Activated T-helper 9 cell treated with anti-CD3 and anti-CD28 coated beads, Interleukin-2, amount 50 U/mL, for 16 hours (primary cell): ENCODE data around the gene ALDH2.
"Not testable (repeated sequence)": the region's sequence is repeated elsewhere in the genome, so short reads cannot be mapped to it uniquely, and the experiment has no call there.

Experiments
- DNase-seq: peaks from one replicate; pipeline ENCODE4 v3.0.0-alpha.2; 2020; ENCODE audit warnings: low read depth

Gene ALDH2

DNA sequence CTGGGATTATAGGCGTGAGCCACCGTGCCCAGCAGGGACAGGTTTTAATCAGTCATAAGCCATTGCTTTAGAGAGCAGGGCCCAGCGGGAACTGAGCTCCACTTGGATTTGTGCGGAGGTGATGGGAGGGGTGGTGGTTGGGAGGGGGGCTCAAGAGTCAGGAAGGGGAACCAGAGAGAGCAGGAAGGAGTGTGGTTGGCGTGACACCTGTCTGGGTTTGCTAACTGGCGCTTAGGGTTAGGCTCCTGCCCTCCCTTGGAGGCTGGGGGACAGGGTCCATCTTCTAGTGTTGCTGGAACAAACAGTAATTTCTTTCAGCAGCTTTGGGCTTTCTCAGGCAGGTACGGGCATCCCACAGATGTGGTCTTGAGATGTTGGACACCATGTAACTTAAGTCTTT lies 7.5 kb upstream of the ALDH2 start:
- DNase-seq: no peak

DNA sequence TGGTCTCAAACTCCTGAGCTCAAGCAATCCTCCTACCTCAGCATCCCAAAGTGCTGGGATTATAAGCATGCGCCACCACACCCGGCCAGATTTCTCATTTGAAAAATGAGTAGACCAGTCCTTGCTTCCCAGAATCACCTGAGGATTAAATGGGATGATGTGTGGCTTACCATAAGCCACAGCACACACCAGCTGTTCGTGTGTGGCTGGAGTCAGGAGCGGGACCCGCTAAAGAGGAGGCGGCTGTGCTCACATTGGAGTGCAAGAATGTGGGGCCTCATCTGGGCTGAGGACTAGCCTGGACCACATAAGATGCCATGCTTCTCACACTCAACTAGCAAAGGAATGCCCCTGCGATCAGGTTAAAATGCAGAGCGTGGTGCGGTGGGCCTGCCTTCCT lies 6.7 kb upstream of the ALDH2 start:
- no peak for DNase-seq

DNA sequence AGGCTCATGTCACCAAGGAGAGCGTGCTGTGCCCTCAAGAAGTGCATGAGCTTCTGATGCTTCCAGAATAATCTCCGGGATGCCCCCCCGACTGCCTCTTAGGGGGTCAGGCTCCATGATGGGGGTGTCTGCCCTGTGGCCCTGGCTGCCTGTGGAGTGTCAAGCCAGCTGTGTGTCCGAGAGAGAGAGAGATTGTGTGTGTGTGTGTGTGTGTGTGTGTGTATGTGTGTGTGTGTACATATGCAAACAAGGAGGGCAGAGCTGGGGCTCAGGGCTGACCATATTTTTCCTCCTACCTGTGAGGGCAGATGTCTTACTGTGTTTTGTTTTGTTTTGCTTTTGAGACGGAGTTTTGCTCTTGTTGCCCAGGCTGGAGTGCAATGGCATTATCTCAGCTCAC lies 5.6 kb upstream of the ALDH2 start:
- DNase-seq: no peak

DNA sequence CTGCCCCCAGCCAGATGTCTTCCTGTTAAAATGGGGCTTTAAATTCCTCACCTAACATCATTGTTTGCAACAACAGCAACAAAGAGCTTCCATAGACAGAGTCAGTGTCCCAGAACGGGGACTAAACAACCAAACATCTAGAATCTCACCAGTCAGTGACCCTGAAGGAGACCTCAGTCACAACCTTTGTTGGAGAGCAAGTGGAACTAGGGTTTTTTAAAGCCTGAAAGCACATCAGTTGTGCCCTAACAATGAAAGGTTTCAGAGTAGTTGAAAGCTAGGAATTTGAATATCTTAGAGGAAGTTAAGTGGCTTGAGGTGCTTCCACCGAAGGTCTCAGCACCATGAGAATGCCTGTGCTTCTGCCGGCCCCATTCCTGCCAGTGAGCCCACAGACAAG lies 5.0 kb upstream of the ALDH2 start:
- DNase-seq: no peak

DNA sequence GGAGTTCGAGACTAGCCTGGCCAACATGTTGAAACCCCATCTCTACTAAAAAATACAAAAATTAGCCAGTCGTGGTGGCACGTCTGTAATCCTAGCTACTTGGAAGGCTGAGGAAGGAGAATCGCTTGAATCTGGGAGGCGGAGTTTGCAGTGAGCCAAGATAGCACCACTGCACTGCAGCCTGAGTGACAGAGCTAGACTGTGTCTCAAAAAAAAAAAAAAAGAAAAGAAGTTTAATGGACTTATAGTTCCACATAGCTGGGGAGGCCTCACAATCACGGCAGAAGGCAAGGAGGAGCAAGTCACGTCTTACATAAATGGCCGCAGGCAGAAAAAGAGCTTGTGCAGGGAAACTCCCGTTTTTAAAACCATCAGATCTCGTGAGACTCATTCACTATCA lies 3.2 kb upstream of the ALDH2 start:
- DNase-seq: not testable (repeated sequence)

DNA sequence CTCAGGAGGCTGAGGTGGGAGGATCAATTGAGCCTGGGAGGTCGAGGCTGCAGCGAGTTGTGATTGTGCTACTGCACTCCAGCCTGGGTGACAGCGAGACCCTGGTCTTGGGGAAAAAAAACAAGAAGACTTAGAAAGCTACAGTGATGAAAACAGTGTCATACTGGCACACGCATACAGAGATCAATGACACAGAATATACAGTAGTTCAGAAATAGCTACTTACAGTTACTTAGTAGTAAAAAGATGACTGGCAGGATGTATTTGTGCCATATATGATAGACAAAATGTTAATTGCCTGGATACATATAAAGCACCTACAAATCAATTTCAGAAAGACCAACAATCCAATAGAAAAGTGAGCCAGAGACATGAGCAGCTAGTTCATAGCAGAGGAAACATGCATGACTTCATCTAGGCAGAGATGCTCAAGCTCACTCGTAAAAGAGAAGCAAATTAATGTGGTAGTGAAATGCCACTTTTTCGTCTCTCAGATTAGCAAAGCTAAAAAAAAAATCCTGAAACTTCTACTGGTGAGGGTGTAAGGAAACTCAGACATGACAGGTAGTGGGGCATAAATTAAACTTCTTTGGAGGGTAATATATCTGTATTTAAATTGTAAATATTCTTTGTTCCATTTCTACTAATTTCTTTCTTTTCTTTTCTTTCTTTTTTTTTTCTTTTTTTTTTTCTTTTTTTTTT lies 2.5 kb upstream of the ALDH2 start:
- no peak for DNase-seq

DNA sequence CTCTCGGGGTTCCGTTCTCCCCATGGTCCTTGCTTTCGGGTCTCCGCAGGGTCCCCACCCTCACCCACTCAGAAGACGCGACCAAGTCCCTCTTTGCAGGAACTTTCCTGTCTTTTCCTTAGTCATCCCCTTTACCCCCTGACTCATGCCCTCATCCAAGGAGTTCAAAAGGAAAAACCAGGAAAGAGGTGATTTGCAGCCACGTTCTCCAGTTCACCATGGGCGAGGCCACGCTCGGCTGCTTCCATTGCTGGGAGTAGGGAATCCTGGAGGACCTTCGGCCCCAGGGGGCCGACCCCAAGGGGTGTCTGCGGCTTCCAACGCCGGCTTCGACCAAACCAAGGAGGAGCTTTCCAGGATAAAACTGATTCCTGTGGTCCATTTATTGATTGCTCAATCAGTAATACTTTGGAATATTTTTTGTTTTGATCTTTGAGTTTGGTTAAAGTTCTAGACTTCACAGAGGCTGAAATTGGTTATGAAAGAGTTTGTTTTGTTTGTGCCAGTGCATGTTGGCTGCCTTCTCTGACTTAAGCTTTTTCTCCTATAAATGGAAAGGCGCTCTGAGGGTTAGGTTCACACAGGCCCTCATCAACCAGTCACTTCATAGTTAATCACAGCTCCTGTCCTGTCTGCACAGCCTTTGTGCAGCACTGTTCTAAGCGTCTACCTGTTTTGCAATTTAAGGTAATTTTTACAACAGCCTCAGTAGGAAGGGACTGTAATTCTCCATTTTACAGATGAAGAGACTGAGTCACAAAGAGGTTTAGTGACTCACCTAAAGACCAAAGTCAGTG lies 827 bp downstream of the ALDH2 start:
- DNase-seq: no peak

DNA sequence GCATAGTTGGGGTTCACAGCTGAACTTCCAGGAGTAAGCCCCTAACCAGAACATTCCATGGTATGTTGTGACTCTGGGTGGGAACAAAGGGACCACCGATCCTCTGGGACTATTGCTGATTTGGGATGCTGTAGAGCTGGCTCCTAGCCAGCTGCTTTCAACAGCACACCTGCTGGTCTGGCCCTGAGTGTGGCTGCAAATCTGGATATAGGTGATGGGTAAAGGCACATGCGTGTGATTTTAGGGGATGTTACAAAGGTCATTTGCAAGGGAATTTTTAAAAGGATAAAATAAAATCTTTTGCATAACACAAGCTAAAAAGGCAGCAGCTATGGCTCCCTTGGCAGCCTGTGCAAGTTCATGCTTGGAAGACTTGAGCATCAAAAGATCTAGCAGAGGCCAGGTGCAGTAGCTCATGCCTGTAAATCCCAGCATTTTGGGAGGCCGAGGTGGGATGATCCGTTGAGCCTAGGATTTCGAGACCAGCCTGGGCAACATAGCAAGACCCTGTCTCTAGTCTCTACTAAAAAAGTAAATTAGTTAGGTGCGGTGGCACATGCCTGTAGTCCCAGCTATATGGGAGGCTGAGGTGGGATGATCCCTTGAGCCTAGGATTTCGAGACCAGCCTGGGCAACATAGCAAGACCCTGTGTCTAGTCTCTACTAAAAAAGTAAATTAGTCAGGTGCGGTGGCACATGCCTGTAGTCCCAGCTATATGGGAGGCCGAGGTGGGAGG lies 1.6 kb downstream of the ALDH2 start:
- no peak for DNase-seq

DNA sequence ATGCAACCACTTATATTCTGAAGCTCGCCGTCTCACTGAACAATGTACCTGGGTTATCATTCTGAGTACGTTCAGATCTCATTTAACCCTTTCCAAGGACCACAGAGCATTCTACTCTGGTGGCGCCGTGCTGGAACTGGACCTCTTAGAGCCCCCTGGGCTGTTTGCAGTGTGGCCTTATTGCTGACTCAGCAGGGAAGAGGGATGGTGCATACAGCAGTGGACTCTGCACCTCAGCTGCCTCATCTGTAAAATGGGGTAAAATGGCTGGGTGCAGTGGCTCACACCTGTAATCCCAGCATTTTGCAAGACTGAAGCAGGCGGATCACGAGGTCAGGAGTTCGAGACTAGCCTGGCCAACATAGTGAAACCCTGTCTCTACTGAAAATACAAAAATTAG lies 2.9 kb downstream of the ALDH2 start:
- DNase-seq: no peak

DNA sequence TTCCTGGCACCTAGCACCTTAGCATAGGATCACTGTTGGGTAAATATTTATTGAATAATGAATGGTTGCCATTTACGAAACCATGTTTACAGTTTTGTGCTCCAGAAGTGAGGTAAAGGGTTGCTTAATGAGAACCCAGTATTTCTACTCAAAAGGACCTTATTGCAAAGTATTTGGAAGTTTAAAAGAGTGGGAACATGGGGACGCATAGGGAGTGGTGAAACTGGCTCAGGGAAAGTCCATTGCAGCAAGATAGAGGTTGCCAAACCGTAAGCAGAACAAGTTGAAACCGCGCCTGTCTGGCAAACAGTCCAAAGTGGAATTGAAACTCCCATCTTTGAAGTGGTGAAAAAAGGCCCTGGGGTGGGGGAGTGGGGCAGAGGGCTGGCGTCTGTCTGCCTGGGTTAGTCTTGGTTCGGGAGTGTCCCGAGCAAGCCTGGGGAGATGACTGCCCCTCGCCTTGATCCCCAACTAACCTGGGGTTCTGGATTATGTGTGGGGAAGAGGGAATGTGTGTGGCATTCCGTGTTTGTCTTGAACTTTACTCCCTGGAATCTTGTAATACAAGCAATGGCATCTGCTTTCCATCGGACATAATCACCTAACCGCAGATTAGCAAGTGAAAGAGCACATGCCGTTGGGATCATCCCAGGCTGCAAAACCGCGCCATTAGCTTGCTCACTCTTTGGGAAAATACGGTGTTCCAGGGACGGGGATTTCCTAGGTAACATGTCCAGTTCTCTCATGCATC lies 7.2 kb downstream of the ALDH2 start:
- DNase-seq: no peak

DNA sequence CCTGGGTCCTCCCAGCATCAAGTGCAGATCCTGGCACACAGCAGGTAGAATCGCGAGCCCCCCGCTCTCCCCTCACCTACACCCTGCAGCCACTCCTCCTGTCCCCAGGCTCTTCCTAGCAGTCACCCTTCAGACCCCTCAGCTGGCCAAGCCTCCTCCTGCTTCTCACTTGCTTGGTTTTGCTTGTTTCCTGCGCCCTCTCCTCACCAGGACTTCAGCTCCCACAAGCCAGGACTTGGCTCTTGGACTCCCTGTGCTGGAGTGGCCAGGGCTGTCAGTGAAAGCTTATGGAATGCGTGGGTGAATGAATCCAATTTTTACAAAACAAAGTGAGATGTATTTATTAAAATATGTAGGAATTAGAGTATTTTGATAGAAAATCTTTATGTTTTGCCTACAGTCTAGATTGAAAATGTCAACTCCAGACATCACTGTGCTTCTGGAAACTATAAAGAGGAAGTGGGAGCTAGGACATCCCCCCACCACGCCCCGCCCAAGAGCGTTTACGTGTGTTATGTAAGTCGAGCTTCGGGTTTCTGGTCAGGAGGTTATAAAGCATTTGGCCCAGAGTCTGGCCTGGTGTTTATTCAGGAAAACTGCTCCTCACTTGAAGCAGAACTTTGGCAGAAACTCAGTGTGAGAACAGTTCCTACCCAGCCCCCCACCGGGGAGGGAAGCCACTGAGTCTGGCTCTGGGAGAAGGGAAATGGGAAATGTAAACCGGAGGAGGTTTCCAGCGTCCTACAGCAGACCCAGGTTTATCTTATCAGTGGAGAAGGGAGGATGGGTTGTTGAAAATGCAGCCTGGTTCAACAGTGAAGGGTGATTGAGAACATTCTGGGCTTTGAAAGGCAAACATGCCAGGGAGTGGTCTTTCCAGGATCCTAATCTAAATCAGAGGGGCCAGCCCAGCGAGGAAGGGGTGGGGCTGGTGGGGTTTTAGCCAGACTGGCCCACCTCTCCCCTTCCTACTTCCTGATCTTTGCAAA lies 8.8 kb downstream of the ALDH2 start:
- DNase-seq: no peak

DNA sequence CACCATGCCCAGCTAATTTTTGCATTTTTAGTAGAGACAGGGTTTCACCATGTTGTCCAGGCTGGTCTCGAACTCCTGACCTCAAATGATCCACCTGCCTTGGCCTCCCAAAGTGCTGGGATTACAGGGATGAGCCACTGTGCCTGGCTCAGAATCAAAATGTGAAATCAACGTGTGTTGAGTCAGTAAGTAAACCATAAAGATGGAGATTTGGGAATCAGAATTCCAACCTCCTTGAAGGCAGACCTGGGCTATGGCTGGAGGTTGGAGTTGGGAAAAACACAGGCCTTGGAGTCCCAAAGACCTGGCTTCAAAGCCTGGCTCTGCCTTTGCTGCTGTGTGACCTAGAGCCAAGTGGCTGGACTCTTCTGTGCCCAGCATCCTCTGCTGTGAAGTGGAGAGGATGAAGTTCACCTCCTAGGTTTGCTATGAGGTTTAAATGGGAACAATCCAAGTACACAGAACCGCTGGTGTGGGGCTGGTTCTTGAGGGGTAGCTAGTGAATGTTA lies 10.2 kb downstream of the ALDH2 start:
- no peak for DNase-seq

DNA sequence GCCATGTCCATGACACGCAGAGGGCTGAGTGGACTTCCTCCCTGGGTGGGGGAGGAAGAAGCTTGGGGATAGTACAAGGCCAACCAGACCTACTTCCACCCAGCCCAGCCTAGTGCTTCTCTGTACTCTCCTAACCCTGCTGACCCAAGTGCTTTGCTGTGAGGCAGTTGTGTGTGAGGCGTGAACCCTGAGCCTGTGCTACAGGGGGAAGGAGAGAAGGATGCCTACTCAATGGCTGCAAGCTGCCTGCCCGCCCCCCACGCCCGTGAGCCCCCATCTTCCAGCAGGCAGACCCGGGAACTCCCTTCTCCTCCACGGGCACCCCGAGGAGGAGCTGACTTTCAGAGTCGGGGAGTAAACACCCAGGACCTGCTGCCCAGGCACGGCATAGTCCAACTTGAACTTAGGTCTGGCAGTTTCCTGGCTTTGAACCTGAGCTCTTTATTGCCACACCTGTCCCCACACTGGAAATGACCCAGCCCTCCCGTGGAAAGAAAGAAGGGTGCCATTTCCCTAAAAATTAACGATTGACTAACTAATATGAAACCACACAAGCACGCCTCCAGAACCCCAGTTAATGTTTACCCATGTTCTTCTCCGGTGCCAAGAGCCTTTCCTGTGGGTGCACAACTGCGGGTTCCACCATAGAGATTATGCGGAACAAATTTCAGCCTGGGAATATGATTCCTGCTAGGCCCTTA lies 10.8 kb downstream of the ALDH2 start:
- no peak for DNase-seq

DNA sequence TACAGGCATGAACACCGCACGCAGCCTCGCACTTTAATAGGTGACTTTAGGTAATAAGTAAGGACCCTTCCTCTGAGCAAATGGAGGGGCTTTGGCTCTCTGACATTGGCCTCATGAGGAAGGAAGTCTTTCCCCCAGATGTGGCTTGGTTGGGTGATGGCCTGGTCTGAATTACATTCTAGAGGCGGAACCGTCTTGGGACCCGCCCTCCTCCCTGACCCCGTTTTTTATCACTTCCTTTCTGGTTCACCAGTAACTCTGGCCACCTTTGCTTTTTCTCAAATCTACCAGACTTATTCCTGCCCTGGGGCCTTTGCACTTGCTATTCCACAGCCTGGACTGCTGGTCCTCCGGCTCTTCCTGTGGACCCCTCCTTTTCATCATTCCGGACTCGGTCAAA lies 13.4 kb downstream of the ALDH2 start:
- DNase-seq: no peak

DNA sequence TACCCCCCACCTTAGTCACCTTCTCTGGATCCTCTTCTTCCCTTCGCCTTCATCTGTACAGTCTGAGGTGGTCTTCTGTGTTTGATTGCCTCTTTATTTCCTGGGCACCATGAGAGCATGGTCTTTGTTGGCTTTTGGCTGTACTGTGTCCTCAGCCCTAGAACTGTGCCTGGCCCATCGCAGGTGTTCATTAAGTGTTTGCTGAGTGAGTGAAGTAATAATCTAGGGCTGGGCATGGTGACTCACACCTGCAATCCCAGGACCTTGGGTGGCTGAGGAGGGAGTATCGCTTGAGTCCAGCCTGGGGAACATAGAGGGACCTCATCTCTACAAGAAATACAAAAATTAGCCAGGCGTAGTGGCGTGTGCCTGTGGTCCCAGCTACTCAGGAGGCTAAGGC lies 13.9 kb downstream of the ALDH2 start:
- no peak for DNase-seq

DNA sequence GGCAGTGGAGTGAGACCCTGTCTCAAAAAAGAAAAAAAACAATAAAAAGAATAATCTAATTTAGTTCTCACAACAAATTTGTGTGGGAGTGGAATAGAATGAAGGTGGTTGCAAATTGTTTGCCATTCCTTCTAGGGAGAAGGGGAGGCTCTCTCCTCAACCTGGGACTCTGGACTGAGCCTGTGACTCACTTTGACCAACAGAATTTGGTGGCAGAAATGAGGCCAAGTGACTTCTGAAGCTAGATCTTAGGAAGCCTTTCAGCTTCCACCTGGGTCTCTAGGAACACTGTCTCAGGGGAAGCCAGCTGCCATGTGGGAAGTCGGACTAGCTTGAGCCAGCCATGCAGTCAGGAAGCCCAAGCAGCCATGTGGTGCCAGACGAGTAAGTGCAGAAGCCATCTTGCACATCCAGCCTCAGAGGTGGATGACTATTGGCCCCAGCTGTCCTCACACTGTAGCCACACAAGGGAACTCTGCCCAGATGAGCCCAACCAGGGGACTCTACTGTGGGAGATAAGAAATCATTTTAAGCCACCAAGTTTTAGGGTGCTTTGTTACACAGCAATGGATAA lies 14.4 kb downstream of the ALDH2 start:
- DNase-seq: no peak

DNA sequence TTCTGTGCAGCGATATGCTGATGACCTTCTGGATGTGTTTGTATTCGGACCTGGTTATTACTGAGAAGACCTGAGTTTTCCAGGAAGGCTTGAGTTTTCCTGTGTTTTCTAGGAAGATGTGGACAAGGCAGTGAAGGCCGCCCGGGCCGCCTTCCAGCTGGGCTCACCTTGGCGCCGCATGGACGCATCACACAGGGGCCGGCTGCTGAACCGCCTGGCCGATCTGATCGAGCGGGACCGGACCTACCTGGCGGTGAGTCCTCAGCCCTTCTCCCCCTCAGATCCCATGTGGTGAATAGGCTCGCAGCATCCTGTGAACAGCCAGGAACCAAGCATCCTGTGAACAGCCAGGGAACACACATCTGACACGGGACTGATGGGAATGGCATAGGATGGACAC lies 16.3 kb downstream of the ALDH2 start:
- DNase-seq: no peak

DNA sequence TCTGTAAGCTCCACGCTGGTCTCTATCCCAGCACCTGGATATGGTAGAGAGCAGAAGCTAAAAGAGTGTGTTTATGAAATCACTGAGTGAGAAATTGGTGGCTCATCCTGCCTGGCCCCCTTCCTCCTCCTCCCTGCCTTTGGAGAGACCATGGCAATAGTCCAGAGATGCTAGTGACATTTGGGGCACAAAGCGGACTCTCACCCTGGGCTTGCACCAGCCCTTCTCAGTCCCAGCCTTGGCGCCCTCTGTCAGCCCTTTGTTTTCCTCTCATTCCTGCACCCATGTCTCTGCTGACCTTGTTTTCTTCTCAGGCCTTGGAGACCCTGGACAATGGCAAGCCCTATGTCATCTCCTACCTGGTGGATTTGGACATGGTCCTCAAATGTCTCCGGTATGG lies 18.2 kb downstream of the ALDH2 start:
- no peak for DNase-seq

DNA sequence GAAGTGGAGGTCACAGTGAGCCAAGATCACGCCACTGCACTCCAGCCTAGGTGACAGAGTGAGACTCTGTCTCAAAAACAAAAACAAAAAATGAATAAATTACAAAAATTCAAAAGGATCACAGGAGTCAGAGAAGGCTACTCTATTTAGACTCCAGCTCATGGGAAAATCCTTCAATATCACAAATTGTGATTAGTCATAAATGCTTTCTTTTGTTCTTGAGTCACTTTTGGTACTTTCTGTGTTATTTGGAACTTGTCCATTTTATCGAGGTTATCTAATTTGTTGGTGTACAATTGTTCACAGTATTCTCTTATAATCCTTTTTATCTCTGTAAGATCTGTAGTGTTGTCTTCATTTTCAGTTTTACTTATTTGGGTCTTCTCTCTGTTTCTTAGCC lies 18.9 kb downstream of the ALDH2 start:
- no peak for DNase-seq

DNA sequence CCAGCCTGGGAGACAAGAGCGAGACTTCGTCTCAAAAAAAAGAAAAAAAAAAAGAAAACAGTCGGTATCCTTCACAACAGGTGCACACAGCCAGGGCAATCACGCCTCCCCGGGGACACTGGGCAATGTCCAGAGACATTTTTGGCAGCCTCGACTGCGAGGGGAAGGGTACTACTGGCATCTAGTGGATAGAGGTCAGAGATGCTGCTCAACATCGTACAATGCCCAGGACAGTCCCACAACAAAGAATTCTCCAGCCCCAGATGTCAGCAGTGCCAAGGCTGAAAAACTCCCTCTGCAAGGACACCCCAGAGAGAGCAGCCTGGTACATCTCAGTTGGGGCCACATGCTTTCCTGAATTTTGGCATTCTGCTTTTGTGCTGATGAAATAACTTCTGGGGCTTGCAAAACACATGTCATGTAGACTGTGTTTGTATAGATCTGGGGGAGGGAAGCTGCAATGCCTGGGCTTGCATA lies 21.5 kb downstream of the ALDH2 start:
- DNase-seq: no peak
